ENCODE measurements around the gene SPATA6. TPM values are rescaled to one million over a fixed set of nuclear protein-coding genes. Genes with fewer than 3 reads are reported as not detected.

Gene SPATA6
- total and polyA plus RNA-seq, 2 donors (not counting 1 experiment from before 2014, with no cell fraction given), result 1.9 to 6.7 TPM

DNA sequence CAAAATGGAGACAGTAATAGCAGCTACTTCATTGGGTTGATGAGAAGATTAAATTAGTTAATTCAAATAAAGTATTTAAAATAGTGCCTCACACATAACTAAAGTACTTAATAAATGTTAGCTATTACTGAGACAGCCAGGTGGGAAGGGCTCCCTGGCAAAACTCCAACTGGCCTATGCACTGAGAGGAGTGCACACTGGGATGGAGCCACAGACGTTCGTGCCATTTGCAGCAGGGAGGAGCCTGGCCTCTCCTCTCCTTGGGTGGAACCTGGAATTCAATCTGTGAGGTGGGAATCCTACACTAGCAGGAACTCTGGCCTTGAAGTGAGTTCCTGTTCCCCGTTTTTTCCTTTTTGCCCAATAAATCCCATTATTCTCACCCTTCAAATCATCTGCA, 221.4 kb downstream of the SPATA6 start:
- no peak overlapping the region for H3K27ac Mint-ChIP-seq
- H3K36me3 ChIP-seq (replicated peaks in 1 of 2; ENCODE audit: control extremely low read depth in 1 of 2, control insufficient read depth in 1 of 2, extremely low read depth in 1 of 2, insufficient read depth in 2 of 2, low read length in 1 of 2), result no peaks in the 10 kb centered on the region
- ATAC-seq (ENCODE audit: low read depth), result no peak
- CTCF ChIA-PET, result no interaction called here
- DNase-seq, result no peak
- POLR2A ChIA-PET, result no interaction called here
- no peak overlapping the region for H3K4me3 Mint-ChIP-seq
- H3K4me3 ChIP-seq (ENCODE audit: control extremely low read depth in 1 of 5, extremely low read depth in 1 of 5, insufficient read depth in 1 of 5, low read depth in 2 of 5, low read length in 4 of 5), result no peak overlapping the region
- H3K9me3 Mint-ChIP-seq (ENCODE audit: insufficient read depth), result no peaks in the 10 kb centered on the region
- intact Hi-C loops (cut with micrococcal nuclease), result no loop called here
- H3K4me1 ChIP-seq (ENCODE audit: control insufficient read depth in 2 of 2, insufficient read depth in 2 of 2, low read length in 2 of 2), result peaks cover 12 to 21% of the 10 kb centered on the region in 2 donors
- H3K9me3 ChIP-seq (ENCODE audit: control extremely low read depth in 1 of 3, control insufficient read depth in 2 of 3, insufficient read depth in 1 of 3, low read length in 2 of 3), result peaks cover 0 to 11% (median 0%) of the 10 kb centered on the region in 3 donors
- no peak overlapping the region for H3K4me2 ChIP-seq (replicated peaks; ENCODE audit: low read depth, low read length, poor library complexity, severe bottlenecking)
- H3K79me2 ChIP-seq (ENCODE audit: control insufficient read depth, insufficient read depth, low read length), result no peaks in the 10 kb centered on the region
- no peak overlapping the region for H3K9ac ChIP-seq (ENCODE audit: low read length)
- H4K20me1 ChIP-seq (ENCODE audit: control insufficient read depth, insufficient read depth, low read length, poor library complexity, severe bottlenecking), result no peaks in the 10 kb centered on the region
- TF ChIP-seq CTCF (IDR thresholded peaks at IDR 0.05), result no peak
- no peak for TF ChIP-seq EZH2 (IDR thresholded peaks at IDR 0.05; ENCODE audit: borderline replicate concordance, insufficient read depth, low read depth, low read length, poor library complexity, severe bottlenecking)
- no peak overlapping the region for H3K27ac ChIP-seq (ENCODE audit: low read length in 2 of 2)
- WGBS (ENCODE audit: insufficient coverage), result 76% methylated on average over 3 of the region's 3 CpGs
- H3K27me3 Mint-ChIP-seq, result peaks cover 15% of the 10 kb centered on the region
- no peak overlapping the region for H2AFZ ChIP-seq (ENCODE audit: insufficient read depth, low read depth, low read length, poor library complexity, severe bottlenecking)
- no peaks in the 10 kb centered on the region for H3K27me3 ChIP-seq (replicated peaks in 1 of 4; ENCODE audit: control extremely low read depth in 1 of 4, control insufficient read depth in 3 of 4, insufficient read depth in 4 of 4, low read length in 3 of 4)
- H3K4me1 Mint-ChIP-seq, result peaks cover 15% of the 10 kb centered on the region

DNA sequence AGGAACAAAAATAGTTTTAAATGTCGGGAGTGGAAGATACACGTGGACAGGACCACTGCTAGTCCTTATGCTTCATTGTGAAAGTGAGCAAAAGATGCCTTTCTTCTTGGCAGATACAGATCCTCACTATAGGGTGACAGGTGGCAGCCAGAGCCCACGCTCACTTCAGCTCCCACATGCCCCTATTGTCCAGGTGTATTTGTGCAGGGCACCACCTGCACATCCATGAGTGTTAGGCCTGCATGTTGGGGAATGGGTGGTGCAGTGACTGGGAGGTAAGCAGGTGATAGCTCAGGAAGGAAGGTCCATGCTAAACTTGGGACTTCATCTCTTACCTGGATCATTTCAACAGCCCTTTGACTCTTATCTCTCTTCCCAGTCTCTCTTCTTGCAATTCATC, 222.1 kb downstream of the SPATA6 start:
- Histone ChIP-seq H3K4me3 (ENCODE audit: control extremely low read depth in 1 of 5, extremely low read depth in 1 of 5, insufficient read depth in 1 of 5, low read depth in 2 of 5, low read length in 4 of 5) (no peak overlapping the region), H3K4me1 (ENCODE audit: control insufficient read depth in 2 of 2, insufficient read depth in 2 of 2, low read length in 2 of 2) (peaks cover 19 to 26% of the 10 kb centered on the region in 2 donors), H2AFZ (ENCODE audit: insufficient read depth, low read depth, low read length, poor library complexity, severe bottlenecking) (no peak overlapping the region), H3K9ac (ENCODE audit: low read length) (no peak overlapping the region), H3K27ac (ENCODE audit: low read length in 2 of 2) (no peak overlapping the region), H3K4me2 (replicated peaks; ENCODE audit: low read depth, low read length, poor library complexity, severe bottlenecking) (no peak overlapping the region), H3K27me3 (replicated peaks in 1 of 4; ENCODE audit: control extremely low read depth in 1 of 4, control insufficient read depth in 3 of 4, insufficient read depth in 4 of 4, low read length in 3 of 4) (no peaks in the 10 kb centered on the region), H3K36me3 (replicated peaks in 1 of 2; ENCODE audit: control extremely low read depth in 1 of 2, control insufficient read depth in 1 of 2, extremely low read depth in 1 of 2, insufficient read depth in 2 of 2, low read length in 1 of 2) (no peaks in the 10 kb centered on the region), H3K9me3 (ENCODE audit: control extremely low read depth in 1 of 3, control insufficient read depth in 2 of 3, insufficient read depth in 1 of 3, low read length in 2 of 3) (peaks cover 0 to 11% (median 0%) of the 10 kb centered on the region in 3 donors), H4K20me1 (ENCODE audit: control insufficient read depth, insufficient read depth, low read length, poor library complexity, severe bottlenecking) (no peaks in the 10 kb centered on the region), H3K79me2 (ENCODE audit: control insufficient read depth, insufficient read depth, low read length) (no peaks in the 10 kb centered on the region)
- DNase-seq, result no peak
- TF ChIP-seq EZH2 (IDR thresholded peaks at IDR 0.05; ENCODE audit: borderline replicate concordance, insufficient read depth, low read depth, low read length, poor library complexity, severe bottlenecking) (no peak), CTCF (IDR thresholded peaks at IDR 0.05) (no peak)
- intact Hi-C loops (cut with micrococcal nuclease), result no loop called here
- CTCF ChIA-PET, result no interaction called here
- 100% methylated on average over 2 of the region's 3 CpGs for WGBS (ENCODE audit: insufficient coverage)
- no peak for ATAC-seq (ENCODE audit: low read depth)
- POLR2A ChIA-PET, result no interaction called here
- Mint-ChIP-seq H3K4me1 (peaks cover 21% of the 10 kb centered on the region), H3K27me3 (peaks cover 10% of the 10 kb centered on the region), H3K27ac (no peak overlapping the region), H3K4me3 (no peak overlapping the region), H3K9me3 (ENCODE audit: insufficient read depth) (no peaks in the 10 kb centered on the region)
